GM23338 (cell line): ENCODE measurements around the gene ACCSL.

Experiments used
- POLR2AphosphoS5 ChIP-seq: IDR thresholded peaks from 2 replicates; pipeline ENCODE4 v1.6.1; 2016; ENCODE audit warnings: antibody characterized with exemption, low read depth
- REST ChIP-seq: IDR thresholded peaks from one replicate; pipeline ENCODE4 v1.6.1; 2018; ENCODE audit warnings: antibody characterized with exemption; ENCODE audit not compliant: unreplicated experiment
- TF ChIP-seq, protein P1 (sequence below), 2 experiments: fragments of 200-600 bp in 1 of 2; sonication (generic) in 1 of 2; conservative IDR thresholded peaks; 2 replicates each; pipeline versions ENCODE4 v1.5.1 to v1.6.1; 2016 to 2017; ENCODE audit warnings: antibody characterized with exemption in 2 of 2, low read depth in 2 of 2, mild to moderate bottlenecking in 2 of 2, moderate library complexity in 1 of 2

DNA sequence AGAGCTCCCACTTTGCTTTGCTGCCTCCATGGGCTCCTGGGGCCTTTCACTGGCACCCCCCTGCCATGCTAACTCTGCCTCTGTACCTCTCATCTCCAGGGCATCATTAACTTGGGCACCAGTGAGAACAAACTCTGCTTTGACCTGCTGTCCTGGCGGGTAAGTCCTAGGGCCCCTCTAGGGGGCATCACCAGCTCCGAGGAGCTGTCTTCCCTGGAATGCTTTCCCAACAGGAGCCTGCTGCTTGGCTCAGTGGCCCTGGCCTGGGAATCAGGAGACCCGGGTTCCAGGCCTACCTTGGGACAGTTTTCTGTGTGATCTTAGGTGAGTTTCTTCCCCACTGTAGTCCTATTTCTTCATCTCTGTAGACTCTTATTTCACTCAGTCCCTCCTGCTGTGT, 23.4 kb downstream of the ACCSL start:
- TF ChIP-seq, protein P1, sequence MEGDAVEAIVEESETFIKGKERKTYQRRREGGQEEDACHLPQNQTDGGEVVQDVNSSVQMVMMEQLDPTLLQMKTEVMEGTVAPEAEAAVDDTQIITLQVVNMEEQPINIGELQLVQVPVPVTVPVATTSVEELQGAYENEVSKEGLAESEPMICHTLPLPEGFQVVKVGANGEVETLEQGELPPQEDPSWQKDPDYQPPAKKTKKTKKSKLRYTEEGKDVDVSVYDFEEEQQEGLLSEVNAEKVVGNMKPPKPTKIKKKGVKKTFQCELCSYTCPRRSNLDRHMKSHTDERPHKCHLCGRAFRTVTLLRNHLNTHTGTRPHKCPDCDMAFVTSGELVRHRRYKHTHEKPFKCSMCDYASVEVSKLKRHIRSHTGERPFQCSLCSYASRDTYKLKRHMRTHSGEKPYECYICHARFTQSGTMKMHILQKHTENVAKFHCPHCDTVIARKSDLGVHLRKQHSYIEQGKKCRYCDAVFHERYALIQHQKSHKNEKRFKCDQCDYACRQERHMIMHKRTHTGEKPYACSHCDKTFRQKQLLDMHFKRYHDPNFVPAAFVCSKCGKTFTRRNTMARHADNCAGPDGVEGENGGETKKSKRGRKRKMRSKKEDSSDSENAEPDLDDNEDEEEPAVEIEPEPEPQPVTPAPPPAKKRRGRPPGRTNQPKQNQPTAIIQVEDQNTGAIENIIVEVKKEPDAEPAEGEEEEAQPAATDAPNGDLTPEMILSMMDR (conservative IDR thresholded peaks at IDR 0.05; ENCODE audit: low read depth in 2 of 2): peak; percentile 43 to 49
- TF ChIP-seq POLR2AphosphoS5 (no peak), REST (no peak)
